HG02623 (cell line): Measurements from ENCODE around the gene PPFIBP1.
"Not testable (repeated sequence)": the region's sequence is repeated elsewhere in the genome, so short reads cannot be mapped to it uniquely, and the experiment has no call there.

Source experiments
- ATAC-seq: cut with Tn5 transposase; IDR thresholded peaks from one replicate; pipeline ENCODE4 v1.9.1; 2021; ENCODE audit warnings: moderate library complexity; ENCODE audit not compliant: unreplicated experiment

Gene PPFIBP1

GRCh38 chr12:27650011-27650410, 126.0 kb downstream of the PPFIBP1 start:
- no peak for ATAC-seq

- no peak for ATAC-seq
Observed at GRCh38 chr12:27651201-27651600, 127.2 kb downstream of the PPFIBP1 start.

GRCh38 chr12:27652174-27652763, 128.3 kb downstream of the PPFIBP1 start:
- no peak for ATAC-seq

- ATAC-seq: no peak
Observed at GRCh38 chr12:27653661-27654060, 129.7 kb downstream of the PPFIBP1 start.

DNA sequence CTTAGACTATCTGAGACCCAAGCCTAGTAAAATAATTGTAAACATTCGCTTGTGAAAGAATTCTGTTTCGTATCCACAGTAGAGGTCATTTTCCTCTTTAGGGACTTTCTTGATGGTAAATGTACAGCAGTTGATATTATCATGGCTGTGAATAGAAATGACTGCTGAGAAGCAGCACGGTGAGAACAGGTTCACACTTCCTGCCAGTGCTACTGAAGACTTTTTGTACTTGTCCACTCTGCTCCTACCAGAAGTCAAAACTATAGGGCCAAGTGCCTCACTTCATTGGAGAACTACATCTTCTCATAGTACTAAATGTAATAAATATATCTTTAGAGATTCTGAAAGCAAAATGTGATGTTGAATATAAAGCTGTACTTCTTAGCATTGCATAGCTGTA, 131.5 kb downstream of the PPFIBP1 start:
- not testable (repeated sequence) for ATAC-seq

GRCh38 chr12:27657296-27657695, 133.3 kb downstream of the PPFIBP1 start:
- ATAC-seq: no peak

DNA sequence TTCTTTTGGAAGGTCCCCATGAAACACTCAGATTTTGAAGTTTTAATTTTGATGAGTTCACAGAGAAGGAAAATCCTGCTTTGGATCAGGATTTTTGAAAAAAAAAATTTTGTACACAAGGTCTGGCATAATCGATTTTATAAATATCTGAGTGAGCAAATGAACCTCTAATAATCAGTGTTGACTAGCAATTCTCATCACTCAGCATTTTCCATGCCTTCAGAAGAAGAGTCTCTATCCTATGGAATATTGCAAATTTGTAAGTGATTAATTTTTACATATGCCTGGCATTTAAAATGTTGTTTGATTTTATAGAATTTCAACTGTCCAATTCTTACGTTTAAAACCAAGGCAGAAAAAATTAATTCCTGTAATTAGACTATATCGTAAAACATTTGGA, 141.7 kb downstream of the PPFIBP1 start:
- no peak for ATAC-seq

- ATAC-seq: no peak
Observed at GRCh38 chr12:27666510-27666909, 142.5 kb downstream of the PPFIBP1 start.

DNA sequence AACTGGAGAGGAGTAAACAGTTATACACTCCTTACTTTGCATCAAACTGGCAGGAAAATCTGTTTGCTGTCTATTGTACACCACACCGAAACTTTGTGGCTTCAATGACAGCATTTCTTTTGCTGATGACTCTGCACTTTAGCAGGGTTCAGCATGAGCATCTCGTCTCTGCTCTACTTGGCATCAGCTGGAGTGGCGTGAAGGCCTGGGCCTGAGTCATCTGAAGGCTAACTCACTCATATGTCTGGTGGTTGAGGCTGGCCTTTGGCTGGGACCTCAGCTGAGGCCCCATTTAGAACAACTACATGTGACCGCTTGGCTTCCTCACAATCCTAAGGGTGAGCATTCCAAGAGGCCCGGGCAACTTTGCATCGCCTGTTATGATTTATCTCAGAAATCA, 143.5 kb downstream of the PPFIBP1 start:
- ATAC-seq: no peak

DNA sequence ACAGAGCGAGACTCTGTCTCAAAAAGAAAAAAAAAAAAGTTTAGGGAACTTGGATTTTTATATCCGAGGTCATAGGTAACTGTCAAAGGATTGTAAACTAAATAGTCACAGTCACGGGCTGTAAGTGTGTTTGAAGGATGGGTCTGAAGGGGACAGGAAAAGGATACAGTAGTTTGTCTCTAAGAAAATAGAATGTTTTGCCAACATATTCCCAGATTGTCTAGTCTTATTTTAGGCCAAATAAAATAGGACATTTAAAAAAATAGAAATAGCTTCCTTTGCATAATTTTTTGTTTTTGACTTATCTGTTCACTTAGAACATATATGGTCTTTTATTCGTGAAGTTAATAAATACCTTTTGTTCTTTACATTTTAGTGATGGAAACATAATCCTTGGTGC, 148.0 kb downstream of the PPFIBP1 start:
- ATAC-seq: no peak

GRCh38 chr12:27672643-27673042, 148.6 kb downstream of the PPFIBP1 start:
- ATAC-seq: no peak

DNA sequence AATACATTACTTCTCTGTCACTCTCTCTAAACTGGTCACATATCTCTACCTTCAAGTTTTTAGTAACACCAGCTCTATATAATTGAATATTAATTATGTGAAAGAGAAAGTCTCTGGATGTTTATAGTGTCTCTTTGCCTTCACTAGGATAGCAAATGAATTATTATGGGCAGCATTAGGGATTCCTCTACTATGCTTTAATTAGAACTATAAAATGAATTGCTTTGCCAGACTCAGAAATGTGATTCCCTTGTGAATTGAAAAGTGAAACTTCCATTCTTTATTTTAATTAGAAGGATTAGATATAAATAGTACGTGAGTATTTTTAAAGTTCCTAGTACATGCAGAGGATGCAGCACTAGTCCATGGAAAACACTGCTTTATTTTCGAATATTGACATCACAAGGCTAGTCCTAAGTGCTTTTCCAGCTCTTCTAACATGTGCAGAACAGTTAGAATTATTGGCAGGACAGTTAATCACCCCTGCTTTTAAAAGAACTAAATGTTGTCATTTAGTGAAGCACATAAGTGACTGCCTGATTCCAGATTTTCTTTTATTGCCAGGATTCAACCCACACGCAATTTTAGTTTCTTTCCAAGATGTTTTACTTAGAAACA, 149.2 kb downstream of the PPFIBP1 start:
- no peak for ATAC-seq

DNA sequence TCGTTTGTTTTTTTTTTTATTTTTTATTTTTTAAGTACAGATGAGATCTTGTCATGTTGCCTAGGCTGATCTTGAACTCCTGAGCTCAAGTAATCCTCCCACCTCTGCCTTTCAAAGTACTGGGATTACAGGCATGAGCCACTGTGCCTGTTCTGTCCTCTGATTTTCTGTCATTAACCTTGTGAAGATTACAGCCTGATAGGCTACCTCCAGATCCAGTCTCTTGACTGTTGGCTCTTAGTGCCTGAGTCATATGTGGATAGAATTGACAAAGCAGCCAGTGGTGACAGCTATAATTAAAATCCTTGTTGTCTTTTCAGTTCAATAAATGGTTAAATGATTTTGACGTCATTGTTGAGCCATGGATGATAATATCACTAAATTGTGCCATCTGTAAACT, 151.0 kb downstream of the PPFIBP1 start:
- ATAC-seq: no peak

- no peak for ATAC-seq
Observed at GRCh38 chr12:27680619-27681018, 156.6 kb downstream of the PPFIBP1 start.

GRCh38 chr12:27682534-27682933, 158.5 kb downstream of the PPFIBP1 start:
- no peak for ATAC-seq

- no peak for ATAC-seq
Observed at GRCh38 chr12:27685274-27685673, 161.3 kb downstream of the PPFIBP1 start.

GRCh38 chr12:27686147-27686546, 162.1 kb downstream of the PPFIBP1 start:
- no peak for ATAC-seq

DNA sequence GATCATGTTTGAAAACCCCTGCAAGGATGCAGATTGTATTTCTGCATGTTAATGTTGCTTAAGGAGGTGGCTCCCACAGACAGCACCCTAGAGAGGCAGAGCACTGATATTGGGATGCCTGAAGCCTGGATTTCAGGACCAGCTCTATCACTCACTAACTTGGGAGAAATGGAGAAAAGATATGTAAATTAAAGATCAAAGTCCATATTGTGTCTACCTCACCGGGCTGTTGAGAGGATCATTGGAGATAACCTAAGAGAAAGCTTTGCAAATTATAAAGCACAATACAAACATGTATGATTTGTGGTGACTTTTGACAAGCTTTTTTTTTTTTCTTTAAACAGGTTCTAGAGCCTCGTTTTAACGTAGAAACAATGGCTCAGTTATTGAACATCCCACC, 164.7 kb downstream of the PPFIBP1 start:
- no peak for ATAC-seq

GRCh38 chr12:27689558-27690180, 165.7 kb downstream of the PPFIBP1 start:
- ATAC-seq: no peak

GRCh38 chr12:27693403-27693802, 169.4 kb downstream of the PPFIBP1 start:
- no peak for ATAC-seq

- no peak for ATAC-seq
Observed at GRCh38 chr12:27695556-27696292, 171.7 kb downstream of the PPFIBP1 start.

GRCh38 chr12:27696293-27696652, 172.3 kb downstream of the PPFIBP1 start, which contains the start of gene REP15:
TSS of gene REP15 (plus strand) at chr12:27696447. CDS start at chr12:27696563, 116 bp downstream.
- ATAC-seq: no peak
